NCI-H226 (cell line): ENCODE data around the gene SNU13.
"Not testable (repeated sequence)": the region's sequence is repeated elsewhere in the genome, so short reads cannot be mapped to it uniquely, and the experiment has no call there.

Experiments used
- DNase-seq: peaks from one replicate; pipeline ENCODE4 v3.0.0-alpha.2; 2015

The SNU13 gene

DNA sequence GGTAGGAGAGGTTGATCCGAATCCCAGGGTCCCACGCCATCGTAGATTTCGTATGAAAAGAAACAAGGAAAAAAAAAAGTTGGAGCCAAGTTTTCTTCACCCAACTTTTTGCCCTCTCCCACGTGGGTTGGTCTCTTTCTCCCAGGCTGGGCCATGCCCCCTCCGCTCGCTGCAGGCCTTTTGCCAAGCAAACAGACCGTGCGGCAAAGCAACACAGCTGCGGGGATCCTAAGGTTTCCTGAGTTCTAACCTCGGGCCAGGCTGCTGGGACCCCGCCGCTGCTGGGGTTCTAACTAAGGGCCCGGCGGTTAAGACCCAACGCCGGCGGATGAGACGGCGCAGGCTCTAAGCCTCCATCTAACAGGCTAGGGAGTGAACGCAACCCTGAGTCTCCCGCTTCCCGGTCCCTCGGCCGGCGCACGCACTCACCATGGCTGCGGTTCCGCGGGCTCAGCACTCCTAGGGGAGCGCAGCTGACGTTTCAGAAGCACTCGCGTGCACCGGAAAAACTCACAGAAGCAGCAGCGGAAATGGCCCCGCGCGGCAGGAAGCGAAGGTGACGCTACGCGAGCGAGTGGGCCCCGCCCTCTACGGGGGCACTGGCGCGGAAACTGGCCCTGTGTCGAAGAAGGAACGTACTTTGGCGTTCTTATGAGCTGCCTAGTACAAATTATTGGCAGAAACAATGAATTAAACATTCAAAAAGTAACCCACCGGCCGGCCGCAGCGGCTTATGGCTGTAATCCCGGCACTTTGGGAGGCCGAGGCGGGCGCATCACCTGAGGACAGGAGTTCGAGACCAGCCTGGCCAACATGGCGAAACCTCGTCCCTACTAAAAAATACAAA, at the start of gene SNU13:
SNU13 (minus strand) TSS at position 503 of the 847 bp plus-strand sequence; CDS start at position 432, 71 bp downstream.
- DNase-seq = peak; percentile 83

DNA sequence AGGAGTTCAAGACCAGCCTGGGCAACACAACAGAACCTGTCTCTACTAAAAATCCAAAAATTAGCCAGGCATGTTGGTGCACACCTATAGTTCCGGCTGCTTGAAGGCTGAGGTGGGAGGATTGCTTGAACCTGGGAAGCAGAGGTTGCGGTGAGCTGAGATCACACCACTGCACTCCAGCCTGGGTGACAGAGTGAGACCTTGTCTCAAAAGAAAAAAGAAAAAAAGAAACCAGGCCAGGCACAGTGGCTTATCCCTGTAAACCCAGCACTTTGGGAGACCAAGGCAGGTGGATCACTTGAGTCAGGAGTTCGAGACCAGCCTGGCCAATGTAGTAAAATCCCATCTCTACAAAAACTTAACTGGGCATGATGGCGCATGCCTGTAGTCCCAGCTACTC, 44.6 kb upstream of the SNU13 start:
- DNase-seq = not testable (repeated sequence)

DNA sequence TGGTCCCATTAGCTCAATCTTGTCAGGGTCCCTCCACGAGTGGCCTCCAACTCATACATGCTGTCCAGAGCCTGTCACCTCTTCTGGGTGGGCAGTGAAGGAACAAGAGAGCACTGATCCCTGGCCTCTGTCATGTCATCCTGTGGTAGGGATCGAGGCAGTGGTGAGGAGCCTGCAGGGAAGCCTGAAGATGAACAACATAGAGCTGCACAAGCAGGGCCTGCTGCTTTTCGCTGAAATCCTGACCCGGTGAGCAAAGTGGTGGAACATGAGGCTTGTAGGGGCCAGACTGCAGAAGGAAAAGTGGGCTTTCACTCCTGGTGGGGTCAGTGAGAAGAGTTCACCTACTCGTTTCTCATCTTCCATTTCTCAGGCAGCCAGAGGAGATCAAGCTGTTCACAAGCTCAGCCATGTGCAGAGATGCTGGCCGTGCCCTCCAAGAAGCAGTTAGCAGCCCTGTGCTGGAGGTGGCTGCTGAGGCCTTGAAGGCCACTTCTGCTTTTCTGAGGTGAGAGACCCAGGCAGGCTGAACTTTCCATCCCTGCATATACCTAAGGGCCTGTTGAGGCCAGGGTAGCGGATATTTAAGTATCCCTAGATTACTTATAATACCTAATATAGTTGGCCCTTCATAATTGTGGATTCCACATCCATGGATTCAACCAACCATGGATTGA, 43.6 kb upstream of the SNU13 start:
- no peak for DNase-seq

DNA sequence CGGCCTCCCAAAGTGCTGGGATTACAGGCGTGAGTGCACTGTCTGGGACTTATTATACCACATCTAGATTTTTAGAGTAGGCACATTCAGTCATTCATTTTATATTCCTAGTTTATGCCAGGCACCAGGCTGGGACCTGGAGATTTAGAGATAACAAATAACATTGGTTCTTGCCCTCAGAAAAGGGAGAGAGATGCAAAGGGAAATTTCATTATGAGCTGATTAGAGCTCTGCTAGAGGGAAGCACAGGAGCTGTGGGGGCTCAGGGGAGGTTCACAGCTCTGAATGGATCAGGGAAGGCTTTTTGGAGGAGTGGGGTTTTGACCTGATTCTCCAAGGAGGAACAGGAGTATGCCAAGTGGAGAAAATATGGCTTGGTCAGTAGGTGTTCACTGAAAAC, 42.9 kb upstream of the SNU13 start:
- no peak for DNase-seq

DNA sequence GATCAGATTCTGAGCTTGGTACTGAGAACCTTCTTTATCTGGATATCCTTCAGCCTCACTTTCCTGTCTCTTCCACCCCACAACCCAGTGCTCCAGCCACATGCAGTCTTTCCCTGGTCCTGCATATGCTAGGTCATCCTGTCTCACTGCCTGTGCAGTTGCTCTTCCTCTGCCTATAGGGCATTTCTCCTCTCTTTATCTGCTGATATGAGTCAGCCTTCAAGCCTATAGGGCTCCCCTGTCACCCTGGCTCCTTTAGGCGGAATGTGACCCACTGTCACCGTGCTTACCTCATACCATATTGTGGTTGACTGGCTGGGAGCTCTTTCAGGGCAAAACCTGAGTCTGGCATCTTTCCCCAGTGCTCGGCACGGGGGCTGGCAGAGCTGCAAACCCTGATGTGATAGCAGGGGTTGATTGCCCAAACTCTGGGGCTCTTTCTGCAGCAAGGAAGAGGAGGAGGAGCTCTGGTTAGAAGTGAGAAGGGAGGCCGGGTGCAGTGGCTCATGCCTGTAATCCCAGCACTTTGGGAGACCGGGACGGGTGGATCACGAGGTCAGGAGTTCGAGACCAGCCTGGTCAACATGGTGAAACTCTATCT, 36.9 kb upstream of the SNU13 start:
- peak; percentile 70 for DNase-seq

DNA sequence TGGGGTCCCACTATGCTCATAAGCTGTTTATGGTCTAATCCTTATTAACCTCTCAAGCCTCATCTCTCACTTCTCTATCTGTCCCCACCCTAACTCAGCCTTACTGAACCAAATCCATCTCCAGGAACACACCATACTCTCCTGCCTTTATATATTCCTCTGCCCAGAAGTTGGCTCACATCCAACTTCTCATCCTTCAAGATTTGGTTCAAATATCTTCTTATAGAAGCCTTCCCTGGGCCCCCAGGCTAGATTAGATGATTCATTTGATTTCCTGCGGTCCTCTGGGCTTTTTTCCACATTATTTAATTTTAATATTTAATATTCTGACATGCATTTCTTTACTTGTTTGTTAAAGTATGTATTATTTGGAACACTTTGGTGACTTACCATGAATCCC, 33.8 kb upstream of the SNU13 start:
- DNase-seq = peak; percentile 23

DNA sequence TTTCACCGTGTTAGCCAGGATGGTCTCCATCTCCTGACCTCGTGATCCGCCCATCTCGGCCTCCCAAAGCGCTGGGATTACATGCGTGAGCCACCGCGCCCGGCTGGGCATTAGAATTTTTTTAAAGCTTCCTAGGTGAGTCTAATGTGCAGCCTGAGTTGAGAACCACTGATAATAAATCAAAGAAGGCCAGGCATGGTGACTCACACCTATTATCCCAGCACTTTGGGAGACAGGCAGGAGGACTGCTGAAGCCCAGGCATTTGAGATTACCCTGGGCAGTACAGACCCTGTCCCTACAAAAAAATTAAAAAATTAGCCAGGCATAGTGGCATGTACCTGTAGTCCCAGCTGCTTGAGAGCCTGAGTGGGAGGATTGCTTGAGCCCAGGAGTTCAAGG, 24.3 kb upstream of the SNU13 start:
- peak; percentile 38 for DNase-seq

DNA sequence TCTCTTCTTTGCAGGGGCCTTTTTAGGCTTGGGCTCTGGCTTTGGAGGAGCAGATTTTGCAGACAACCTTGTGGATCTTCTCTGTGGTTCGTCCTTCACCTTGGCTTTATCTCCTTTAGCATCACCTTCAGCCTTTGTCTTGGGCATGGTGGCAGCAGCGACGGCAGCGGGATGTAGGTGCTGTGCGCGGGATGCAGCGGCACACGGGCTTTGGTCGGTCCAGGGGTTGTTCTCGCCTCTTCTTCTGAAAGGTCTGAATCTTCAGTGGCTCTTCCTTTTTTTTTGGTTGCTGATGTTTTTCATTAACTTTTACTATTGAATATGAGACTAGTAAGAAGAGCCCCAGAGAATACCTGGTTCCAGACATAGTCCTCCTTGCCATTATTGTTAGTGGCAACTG, 20.7 kb upstream of the SNU13 start:
- DNase-seq = no peak

DNA sequence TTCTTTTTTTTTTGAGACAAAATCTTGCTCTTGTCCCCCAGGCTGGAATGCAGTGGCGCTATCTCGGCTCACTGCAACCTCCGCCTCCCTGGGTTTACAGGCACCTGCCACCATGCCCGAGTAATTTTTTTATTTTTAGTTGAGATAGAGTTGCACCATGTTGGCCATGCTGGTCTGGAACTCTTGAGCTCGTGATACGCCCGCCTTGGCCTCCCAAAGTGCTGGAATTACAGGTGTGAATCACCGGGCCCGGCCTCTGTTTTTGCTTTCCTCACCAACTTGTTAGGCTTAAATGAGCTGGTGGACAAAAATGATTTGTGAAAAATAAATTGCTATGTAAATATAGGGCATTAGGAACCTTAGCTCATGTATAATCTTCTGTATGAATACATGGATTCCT, 14.1 kb upstream of the SNU13 start:
- DNase-seq = no peak

DNA sequence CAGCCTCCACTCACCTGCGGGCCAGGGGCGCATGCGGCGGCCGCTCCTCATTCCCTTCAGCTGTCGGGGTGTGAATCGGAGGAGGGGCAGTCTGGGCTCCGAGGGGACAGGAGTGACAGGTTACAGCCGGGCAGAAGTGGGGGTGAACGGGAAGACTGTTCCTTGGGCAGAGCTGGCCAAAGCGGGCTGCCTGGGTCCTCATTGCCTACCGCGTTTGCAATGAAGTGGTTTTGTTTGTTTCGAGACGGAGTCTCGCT, 11.4 kb upstream of the SNU13 start:
- DNase-seq = no peak

DNA sequence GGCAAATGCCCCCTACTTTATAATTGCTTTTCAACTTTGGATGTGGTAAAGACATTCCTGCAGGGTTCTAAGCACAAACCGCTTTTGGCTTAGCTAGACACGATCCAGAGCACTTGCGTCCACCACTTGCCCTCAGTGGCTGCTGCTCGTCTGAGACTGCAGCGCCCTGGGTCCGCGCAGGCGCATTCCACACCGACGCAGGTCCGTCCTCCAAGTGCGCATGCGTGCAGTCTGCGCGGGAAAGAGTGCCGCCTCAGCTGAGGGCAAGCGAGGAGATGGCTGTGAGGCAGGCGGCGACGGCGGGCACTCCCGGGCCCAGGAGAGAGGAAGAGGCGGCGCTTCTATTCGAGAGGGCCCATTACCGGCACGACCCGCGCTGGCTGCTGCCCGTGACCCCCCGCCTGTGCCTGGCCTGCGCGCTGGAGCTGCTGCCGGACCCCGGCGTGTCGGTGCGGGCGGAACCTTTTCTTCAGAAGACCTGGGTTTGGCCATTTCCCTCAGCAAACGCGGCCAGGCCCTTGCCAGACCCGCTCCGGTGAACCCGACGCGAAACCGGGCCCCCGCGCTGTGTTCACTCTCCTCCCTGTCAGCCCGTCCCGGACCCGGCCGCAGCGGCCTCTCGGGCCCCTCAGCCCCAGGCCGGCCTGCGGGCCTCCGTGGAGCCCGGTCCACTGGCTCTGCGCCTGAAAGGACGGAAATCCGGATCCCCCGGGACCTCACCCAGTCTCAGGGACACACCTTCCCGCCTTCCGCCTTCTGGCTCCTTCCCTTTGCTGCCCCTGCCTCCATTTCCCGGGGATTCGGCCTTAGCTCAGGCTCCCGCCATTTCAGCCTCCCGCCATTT, 10.8 kb upstream of the SNU13 start, which contains the start of gene MEI1:
MEI1 (plus strand) TSS at position 240 of the 844 bp plus-strand sequence; CDS start at position 276, 36 bp downstream.
- DNase-seq = no peak

DNA sequence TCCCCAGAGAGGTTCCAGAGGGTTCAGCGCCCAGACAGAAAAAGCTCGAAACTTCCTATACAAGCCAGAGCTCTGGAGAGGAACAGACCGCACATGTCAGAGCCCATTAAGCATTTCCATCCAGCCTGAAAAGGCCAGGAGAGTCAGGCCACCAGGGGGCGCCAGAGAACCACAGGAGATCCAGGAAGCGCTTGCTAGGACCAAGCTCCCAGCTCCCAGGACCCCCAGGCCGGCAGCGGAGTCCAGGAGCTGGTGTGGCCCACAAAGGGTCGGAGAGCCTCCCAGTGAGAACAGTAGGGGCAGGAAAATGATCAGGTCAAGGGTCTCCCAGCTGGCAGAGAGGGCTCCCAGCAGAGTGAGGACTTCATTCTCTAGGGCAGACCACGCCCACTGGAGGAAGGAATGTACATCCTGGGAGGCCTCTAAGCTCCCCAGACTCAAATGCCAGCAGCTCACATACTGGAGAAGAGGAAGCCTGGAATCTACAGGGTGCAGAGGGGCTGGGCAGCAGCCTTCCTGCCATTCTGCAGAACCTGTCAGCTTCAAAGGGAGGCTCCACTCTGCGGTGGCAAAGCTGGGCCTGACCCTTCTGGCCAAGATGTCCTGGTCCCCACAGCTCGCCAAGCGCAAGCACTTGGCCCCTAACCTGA, 8.6 kb upstream of the SNU13 start:
- DNase-seq = peak; percentile 56

DNA sequence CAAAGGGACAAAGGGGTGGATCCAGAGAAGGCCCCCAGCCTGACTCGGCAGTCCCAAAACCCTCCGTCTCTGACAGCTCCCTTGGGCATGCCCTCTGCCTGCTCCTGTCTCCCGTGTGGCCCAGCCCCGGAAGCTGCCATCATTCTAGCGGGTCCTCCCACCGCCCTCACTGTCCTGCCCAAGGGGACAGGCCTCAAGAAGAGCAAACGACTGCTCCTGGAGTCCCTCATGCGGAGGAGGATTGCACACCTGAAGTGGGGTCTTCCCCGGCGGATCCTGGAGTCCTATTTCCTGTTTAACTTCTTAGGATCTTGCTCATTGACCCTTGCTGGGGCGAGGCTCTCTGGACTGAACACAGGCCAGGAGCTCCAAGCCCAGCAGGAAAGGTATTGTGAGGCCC, 8.0 kb upstream of the SNU13 start:
- DNase-seq = no peak

DNA sequence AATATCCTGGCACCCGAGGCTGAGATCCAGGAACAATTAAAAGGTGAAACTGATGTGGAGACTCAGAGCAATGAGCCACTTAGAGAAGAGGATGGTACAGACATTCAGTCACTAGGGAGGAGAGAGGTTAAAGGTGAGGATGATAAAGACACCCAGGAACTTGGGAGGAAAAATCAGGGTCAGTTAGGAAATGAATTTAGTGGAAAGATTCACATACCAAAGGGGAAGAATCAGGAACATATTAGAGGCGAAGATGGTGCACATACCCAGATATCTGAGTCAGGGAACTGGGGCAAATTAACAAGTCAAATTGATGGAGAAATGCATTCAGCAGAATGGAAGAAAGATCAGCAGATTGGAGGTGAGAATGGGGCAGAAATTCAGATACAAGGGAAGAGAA, 6.5 kb upstream of the SNU13 start:
- no peak for DNase-seq

DNA sequence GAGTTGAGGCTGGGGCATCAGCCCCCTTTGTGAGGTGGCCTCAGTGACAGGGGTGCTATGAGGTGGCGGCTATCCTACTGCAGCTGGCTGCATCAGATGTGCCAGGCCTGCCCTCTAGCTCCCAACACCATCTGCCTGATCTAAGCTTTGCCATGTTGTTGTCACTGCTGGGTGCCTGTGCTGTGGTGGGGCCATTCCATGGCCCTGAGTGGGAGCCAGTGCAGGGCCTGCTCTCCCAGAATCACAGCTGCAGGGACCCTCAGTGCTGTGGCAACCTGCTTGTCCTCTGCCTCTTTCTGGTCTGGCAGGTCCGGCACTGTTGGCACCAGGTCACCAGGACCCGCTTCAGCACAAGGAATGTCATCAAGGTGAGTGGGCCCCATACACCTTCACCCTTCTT, 1.8 kb upstream of the SNU13 start:
- no peak for DNase-seq

DNA sequence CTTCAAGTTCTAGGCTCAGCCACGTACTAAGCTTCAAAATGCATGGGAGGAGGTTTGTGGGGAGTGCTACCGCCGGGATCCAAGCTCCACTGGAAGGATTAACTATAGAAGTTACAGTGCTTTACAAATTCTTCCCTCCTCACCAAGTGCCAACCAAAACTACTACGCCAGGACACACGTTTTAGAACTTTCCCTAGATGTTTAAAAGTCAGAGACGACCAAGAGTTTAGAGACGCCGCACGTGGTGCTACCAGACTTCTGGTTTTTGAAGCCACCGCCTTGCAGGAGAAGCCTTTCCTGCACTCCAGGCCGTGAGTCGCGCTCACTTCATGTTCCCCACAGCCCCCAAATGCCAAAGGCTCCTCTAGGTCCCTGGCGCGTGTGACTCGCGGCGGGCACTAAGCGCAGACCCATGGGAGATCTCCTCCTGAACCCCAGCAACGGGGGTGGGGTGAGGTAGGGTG, 734 bp downstream of the SNU13 start:
- DNase-seq = no peak

DNA sequence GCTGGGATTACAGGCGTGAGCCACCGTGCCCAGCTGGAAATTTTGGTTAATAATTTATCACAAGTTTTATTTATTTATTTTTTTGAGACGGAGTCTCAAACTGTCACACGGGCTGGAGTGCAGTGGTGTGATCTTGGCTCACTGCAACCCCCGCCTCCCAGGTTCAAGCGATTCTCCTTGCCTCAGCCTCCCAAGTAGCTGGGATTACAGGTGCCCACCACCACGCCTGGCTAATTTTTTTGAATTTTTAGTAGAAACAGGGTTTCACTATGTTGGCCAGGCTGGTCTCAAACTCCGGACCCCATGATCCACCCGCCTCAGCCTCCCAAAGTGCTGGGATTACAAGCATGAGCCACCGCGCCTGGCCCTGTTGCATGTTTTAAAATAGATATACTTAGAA, 1.8 kb downstream of the SNU13 start:
- DNase-seq = not testable (repeated sequence)

DNA sequence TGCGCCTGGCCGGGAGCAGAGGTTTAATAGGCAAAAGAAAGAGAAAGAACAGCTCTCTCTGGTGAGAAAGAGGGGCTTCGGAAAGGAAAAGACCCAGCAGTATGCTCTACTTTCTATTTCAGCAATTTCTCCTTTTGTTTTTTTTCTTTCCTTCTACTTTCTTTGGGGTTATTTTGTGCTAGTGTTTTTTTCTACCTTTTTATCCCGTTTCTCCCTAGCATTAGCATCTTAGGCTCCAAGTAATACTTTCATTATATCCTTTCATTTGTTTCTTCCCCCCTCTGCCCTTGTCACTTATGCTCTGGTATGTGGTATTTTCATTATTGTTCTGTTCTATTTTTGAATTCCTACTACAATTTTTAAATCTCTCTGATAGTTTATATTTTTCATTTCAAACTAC, 4.5 kb downstream of the SNU13 start:
- DNase-seq = no peak

DNA sequence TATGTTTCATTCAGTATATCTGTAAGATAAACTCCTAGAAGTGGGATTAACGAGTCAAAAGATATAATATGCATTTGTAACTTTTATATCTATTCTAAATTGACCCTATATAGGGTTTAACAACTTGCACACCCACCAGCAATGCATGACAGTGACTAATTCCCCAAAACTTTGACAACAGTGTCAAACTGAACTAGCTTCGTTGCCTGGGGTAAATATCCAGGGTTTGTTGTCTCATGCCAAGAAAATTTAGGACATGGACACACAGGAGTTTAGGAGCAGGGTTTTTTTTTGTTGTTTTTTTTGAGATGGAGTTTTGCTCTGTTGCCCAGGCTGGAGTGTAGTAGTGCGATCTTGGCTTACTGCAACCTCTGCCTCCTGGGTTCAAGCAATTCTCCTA, 5.1 kb downstream of the SNU13 start:
- DNase-seq = no peak

DNA sequence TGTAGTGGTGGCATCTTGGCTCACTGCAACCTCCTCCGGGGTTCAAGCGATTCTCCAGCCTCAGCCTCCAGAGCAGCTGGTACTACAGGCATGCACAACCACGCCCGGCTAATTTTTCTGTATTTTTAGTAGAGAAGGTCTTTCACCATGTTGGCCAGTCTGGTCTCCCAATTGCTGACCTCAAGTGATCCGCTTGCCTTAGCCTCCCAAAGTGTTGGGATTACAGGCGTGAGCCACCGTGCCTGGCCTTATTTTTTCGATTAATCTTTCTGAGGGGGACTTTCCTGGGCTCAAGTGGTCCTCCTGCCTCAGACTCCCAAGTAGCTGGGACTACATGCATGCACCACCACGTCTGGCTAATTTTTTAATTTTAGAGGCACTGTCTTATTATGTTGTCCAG, 5.6 kb downstream of the SNU13 start:
- DNase-seq = no peak

DNA sequence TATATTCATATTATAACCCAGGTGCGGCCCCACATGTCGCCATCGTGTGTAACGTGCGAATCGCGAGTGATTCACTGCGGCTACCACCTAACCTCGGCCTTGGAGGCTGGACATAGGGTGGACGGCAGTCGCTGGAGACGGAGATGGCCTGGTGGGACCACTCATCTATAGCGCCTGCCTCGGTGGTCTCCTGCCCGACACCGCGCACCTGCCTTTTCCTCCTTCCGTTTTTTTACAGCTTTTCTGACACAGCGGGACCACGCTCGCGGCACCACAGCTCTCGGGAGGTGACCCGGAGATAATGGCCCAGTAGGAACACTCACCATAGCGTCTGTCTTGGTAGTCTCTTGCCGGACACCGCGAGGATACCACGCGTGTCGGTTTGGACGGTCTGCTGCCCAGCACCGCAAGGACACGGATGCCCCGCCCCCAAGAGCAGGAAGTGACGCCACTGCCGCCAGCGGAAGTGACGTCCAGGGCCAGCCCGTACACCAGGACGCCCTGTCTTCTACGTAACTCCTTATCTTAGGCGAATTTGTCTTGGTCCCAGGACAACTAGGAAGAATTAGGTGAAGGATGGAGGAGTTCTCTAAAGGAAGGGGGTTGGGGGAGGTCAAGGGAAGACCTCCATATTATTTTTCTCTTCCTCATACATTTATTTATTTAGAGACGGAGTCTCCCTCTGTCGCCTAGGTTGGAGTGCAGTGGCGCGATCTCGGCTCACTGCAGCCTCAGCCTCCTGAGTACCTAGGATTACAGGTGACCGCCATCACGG, 6.4 kb downstream of the SNU13 start:
- peak; percentile 81 for DNase-seq

DNA sequence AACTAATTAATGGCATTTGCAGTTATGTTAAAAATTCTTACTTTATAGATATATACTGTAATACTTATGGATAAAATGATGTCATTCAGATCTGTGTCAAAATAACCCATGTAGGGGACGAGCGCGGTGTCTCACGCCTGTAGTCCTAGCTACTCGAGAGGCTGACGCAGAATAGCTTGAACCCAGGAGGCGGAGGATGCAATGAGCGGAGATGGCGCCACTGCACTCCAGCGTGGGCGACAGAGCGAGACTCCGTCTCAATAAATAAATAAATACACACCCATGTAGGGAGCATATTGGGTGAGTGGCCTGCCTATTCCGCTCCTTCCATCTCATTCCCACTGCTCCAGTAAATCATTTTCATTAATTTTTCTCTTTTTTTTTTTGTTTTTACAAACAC, 7.1 kb downstream of the SNU13 start:
- DNase-seq = no peak
